WERI-Rb-1 (cell line): ENCODE measurements around the gene PPP2R2C.

Experiments used
- DNase-seq: peaks from one replicate; pipeline ENCODE4 v3.0.0-alpha.2; 2020
- H3K27ac ChIP-seq: fragments of 250-450 bp; sonication (Bioruptor Pico); 2 replicates; pipeline ENCODE4 v1.5.1; 2020; ENCODE audit warnings: mild to moderate bottlenecking, moderate library complexity
- H3K27me3 ChIP-seq: fragments of 250-450 bp; sonication (Bioruptor Pico); 2 replicates; pipeline ENCODE4 v1.5.1; 2021; ENCODE audit warnings: mild to moderate bottlenecking, low read depth, moderate library complexity; ENCODE audit not compliant: insufficient read depth, severe bottlenecking
- H3K36me3 ChIP-seq: fragments of 250-450 bp; sonication (Bioruptor Pico); 2 replicates; pipeline ENCODE4 v1.5.1; 2020; ENCODE audit warnings: mild to moderate bottlenecking, moderate library complexity
- H3K4me3 ChIP-seq: 2 replicates; pipeline ENCODE4 v1.5.1; 2011; ENCODE audit warnings: low read depth, mild to moderate bottlenecking, control low read depth, low read length
- H3K9me3 ChIP-seq: fragments of 250-450 bp; sonication (Bioruptor Pico); 2 replicates; pipeline ENCODE4 v1.5.1; 2021; ENCODE audit warnings: mild to moderate bottlenecking, moderate library complexity; ENCODE audit not compliant: severe bottlenecking
- CTCF ChIP-seq: IDR thresholded peaks from 2 replicates; pipeline ENCODE4 v1.5.1; 2011; ENCODE audit warnings: low read depth, mild to moderate bottlenecking, control low read depth, inconsistent platforms, low read length

The PPP2R2C gene

GRCh38 chr4:6316461-6317003 is 155.9 kb downstream of the PPP2R2C start:
- peaks cover 3% of the 10 kb centered on the region; the same call in 1 of the 2 replicates for H3K36me3 ChIP-seq
- H3K9me3 ChIP-seq, result peaks cover 7% of the 10 kb centered on the region
- TF ChIP-seq CTCF, result no peak
- H3K27ac ChIP-seq, result no peak overlapping the region
- H3K27me3 ChIP-seq, result no peaks in the 10 kb centered on the region
- no peak overlapping the region for H3K4me3 ChIP-seq
- DNase-seq, result no peak

GRCh38 chr4:6313216-6313615 is 159.2 kb downstream of the PPP2R2C start:
- H3K4me3 ChIP-seq, result no peak overlapping the region
- H3K36me3 ChIP-seq, result no peaks in the 10 kb centered on the region
- H3K27ac ChIP-seq, result no peak overlapping the region
- no peak for DNase-seq
- H3K27me3 ChIP-seq, result no peaks in the 10 kb centered on the region
- H3K9me3 ChIP-seq, result peaks cover 17% of the 10 kb centered on the region
- no peak for TF ChIP-seq CTCF

GRCh38 chr4:6309777-6310176 is 162.6 kb downstream of the PPP2R2C start:
- peak overlapping the region; percentile 45 for H3K4me3 ChIP-seq
- H3K27ac ChIP-seq, result peak overlapping the region; percentile 62; the same call in 1 of the 2 replicates
- no peak for TF ChIP-seq CTCF

GRCh38 chr4:6308899-6309643 is 163.3 kb downstream of the PPP2R2C start:
- TF ChIP-seq CTCF, result peak; percentile 23; the same call in 1 of the 2 replicates
- peak; percentile 70 for DNase-seq
- H3K27me3 ChIP-seq, result no peaks in the 10 kb centered on the region
- peaks cover 5% of the 10 kb centered on the region; the same call in 1 of the 2 replicates for H3K36me3 ChIP-seq
- peak overlapping the region; percentile 45 for H3K4me3 ChIP-seq
- H3K27ac ChIP-seq, result peak overlapping the region; percentile 62
- peaks cover 17% of the 10 kb centered on the region for H3K9me3 ChIP-seq

More at GRCh38 chr4:6309777-6310176, 162.6 kb downstream of the PPP2R2C start:
- no peak for DNase-seq
- Histone ChIP-seq H3K27me3 (no peaks in the 10 kb centered on the region), H3K9me3 (peaks cover 17% of the 10 kb centered on the region), H3K36me3 (no peaks in the 10 kb centered on the region; the same call in 1 of the 2 replicates)

- Histone ChIP-seq H3K36me3 (peaks cover 10% of the 10 kb centered on the region), H3K4me3 (no peak overlapping the region; the same call in 1 of the 2 replicates), H3K27ac (peak overlapping the region; percentile 62), H3K27me3 (no peaks in the 10 kb centered on the region), H3K9me3 (peaks cover 17% of the 10 kb centered on the region)
- DNase-seq, result peak; percentile 61
- no peak for TF ChIP-seq CTCF
Measured at GRCh38 chr4:6307891-6308290, 164.5 kb downstream of the PPP2R2C start.
